GM06990 (cell line): ENCODE measurements around the gene SSB.
A peak's percentile ranks its signal among the peaks of the same experiment; 100 is the strongest.

Experiments
- DNase-seq: peaks from one replicate; pipeline ENCODE4 v3.0.0-alpha.2; 2011; ENCODE audit not compliant: insufficient read length; ENCODE audit errors: extremely low read depth
- H3K27me3 ChIP-seq: replicated peaks from 2 replicates; pipeline ENCODE4 v1.6.0; 2011; ENCODE audit warnings: low read length; ENCODE audit not compliant: control insufficient read depth, insufficient read depth
- H3K36me3 ChIP-seq: 2 replicates; pipeline ENCODE4 v1.5.1; 2011; ENCODE audit warnings: low read length; ENCODE audit not compliant: control insufficient read depth, insufficient read depth
- H3K4me3 ChIP-seq: replicated peaks from 2 replicates; pipeline ENCODE4 v1.5.1; 2011; ENCODE audit warnings: low read depth, mild to moderate bottlenecking, control low read depth, low read length
- TF ChIP-seq, protein P1 (sequence below): IDR thresholded peaks from 2 replicates; pipeline ENCODE4 v1.5.1; 2011; ENCODE audit warnings: low read length, control low read depth, mild to moderate bottlenecking, inconsistent platforms; ENCODE audit not compliant: insufficient read depth, poor library complexity, severe bottlenecking

Gene SSB

DNA sequence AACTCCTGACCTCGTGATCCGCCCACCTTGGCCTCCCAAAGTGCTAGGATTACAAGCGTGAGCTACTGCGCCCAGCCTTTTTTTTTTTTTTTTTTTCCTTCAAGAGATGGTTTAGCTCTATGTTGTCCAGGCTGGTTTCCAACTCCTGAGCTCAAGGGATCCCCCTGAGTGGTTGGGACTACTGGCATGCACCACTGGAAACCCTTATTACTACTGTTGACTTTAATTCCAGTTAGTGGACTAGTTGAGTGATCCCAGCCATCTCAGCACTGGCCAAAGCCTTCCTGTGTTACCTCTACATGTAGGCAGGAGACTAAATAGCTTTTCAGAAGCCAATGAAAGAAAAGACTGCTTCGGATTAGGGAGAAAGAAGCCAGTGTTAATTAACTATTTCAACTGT, 8.1 kb upstream of the SSB start:
- TF ChIP-seq, protein P1, sequence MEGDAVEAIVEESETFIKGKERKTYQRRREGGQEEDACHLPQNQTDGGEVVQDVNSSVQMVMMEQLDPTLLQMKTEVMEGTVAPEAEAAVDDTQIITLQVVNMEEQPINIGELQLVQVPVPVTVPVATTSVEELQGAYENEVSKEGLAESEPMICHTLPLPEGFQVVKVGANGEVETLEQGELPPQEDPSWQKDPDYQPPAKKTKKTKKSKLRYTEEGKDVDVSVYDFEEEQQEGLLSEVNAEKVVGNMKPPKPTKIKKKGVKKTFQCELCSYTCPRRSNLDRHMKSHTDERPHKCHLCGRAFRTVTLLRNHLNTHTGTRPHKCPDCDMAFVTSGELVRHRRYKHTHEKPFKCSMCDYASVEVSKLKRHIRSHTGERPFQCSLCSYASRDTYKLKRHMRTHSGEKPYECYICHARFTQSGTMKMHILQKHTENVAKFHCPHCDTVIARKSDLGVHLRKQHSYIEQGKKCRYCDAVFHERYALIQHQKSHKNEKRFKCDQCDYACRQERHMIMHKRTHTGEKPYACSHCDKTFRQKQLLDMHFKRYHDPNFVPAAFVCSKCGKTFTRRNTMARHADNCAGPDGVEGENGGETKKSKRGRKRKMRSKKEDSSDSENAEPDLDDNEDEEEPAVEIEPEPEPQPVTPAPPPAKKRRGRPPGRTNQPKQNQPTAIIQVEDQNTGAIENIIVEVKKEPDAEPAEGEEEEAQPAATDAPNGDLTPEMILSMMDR = no peak
- H3K27me3 ChIP-seq = no peaks in the 10 kb centered on the region
- H3K4me3 ChIP-seq = no peak overlapping the region
- no peaks in the 10 kb centered on the region for H3K36me3 ChIP-seq
- no peak for DNase-seq

DNA sequence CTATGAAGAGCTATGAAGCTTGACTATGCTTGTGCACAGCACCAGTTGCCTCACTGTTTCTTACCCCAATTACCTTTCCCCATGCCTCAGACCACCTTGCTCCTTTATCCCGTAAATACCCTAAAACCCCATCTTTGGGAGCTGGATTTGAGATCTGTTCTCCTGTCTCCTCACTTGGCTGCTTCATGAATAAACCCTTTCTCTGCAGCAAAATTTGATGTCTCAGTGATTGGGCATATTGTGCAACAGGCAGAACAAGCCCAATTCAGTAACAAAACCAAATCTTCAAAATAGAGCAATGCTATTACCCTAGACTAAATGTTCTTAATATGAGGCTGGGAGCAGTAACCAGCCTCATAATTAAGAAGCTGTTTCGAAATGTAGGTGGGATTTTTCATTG, 3.5 kb upstream of the SSB start:
- DNase-seq = no peak
- TF ChIP-seq, protein P1 = no peak
- H3K36me3 ChIP-seq = no peaks in the 10 kb centered on the region
- no peaks in the 10 kb centered on the region for H3K27me3 ChIP-seq
- no peak overlapping the region for H3K4me3 ChIP-seq

DNA sequence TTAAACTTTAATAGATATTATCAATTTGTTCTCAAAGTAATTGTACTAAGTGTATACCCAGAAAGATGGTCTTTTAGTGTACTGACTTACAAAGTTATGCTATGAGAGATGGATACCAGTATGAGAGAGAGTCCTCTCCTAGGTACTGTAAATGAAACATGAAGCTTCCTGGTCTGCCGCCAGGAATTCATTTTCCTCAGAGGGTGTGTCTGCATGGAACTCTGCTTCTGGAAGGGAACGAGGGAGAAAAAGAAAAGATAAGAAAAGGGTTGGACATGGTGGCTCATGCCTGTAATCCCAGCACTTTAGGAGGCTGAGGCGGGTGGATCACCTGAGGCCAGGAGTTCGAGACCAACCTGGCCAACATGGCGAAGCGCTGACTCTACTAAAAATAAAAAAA, 2.2 kb upstream of the SSB start:
- TF ChIP-seq, protein P1 = no peak
- no peak for DNase-seq
- no peaks in the 10 kb centered on the region for H3K36me3 ChIP-seq
- H3K27me3 ChIP-seq = no peaks in the 10 kb centered on the region
- no peak overlapping the region for H3K4me3 ChIP-seq

DNA sequence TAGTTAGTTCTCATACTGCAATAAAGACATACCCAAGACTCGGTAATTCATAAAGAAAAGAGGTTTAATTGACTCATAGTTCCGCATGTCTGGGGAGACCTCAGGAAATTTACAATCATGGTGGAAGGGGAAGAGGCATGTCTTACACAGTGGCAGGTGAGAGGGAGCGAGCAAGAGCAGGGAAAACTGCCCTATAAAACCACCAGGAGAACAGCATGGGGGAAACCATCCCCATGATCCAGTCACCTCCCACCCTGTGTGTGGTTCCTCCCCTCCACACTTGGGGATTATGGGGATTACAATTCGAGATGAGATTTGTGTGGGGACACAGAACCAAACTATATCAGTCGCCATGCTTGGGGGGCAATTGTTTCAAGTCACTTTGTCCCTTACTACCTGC, 1.1 kb upstream of the SSB start:
- no peak overlapping the region for H3K4me3 ChIP-seq
- no peak for DNase-seq
- no peaks in the 10 kb centered on the region for H3K36me3 ChIP-seq
- TF ChIP-seq, protein P1 = no peak
- no peaks in the 10 kb centered on the region for H3K27me3 ChIP-seq

DNA sequence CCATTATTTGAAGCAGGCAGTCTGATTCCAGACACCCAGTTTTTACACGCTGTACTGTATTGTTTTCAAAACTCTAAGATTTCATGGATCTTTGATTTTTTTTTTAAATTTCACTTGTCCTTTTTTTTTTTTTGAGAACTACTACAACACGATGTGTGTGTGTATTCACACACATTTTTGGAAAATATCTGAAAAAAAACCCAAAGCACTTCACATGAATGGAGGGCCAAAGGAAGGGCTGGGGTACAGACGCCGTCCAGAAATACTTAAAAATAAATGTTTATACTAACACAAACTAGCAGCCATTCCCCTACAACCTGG, 314 bp upstream of the SSB start:
- Histone ChIP-seq H3K27me3 (no peaks in the 10 kb centered on the region), H3K36me3 (no peaks in the 10 kb centered on the region; the same call in 1 of the 2 replicates), H3K4me3 (peak overlapping the region; percentile 77)
- TF ChIP-seq, protein P1 = no peak
- DNase-seq = no peak

DNA sequence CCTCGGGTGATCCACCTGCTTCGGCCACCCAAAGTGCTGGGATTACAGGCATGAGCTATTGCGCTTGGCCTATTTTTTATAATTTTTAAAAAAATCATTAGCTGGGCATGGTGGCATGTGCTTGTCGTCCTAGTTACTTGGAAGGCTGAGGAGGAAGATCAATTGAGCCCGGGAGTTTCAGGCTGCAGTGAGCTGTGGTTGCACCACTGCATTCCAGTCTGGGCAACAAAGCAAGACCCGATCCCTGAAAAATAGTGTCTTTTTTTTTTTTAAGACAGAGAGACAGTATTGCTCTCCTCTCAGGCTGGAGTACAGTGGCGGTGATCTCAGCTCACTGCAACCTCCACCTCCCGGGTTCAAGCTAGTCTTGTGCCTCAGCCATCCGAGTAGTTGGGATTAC, 4.8 kb downstream of the SSB start:
- H3K4me3 ChIP-seq = no peak overlapping the region
- peaks cover 3% of the 10 kb centered on the region for H3K36me3 ChIP-seq
- TF ChIP-seq, protein P1 = no peak
- H3K27me3 ChIP-seq = no peaks in the 10 kb centered on the region
- DNase-seq = no peak
